ENCODE measurements around the gene AP3D1.
A peak's percentile ranks its signal among the peaks of the same experiment; 100 is the strongest.
"Not testable (repeated sequence)": the region's sequence is repeated elsewhere in the genome, so short reads cannot be mapped to it uniquely, and the experiment has no call there.

The AP3D1 gene

GRCh38 chr19:2108251-2109016, 42.9 kb downstream of the AP3D1 start:
- no peak for DNase-seq

- DNase-seq = no peak
Observed at GRCh38 chr19:2103045-2103707, 48.2 kb downstream of the AP3D1 start.

- no peak for DNase-seq
Observed at GRCh38 chr19:2101417-2102335, 49.7 kb downstream of the AP3D1 start.

GRCh38 chr19:2100719-2101061, 50.7 kb downstream of the AP3D1 start:
- DNase-seq = no peak

- DNase-seq = no peak
Observed at GRCh38 chr19:2099937-2100718, 51.2 kb downstream of the AP3D1 start.

GRCh38 chr19:2099054-2099501, 52.3 kb downstream of the AP3D1 start:
- DNase-seq = no peak

- DNase-seq = no peak
Observed at GRCh38 chr19:2097886-2098327, 53.5 kb downstream of the AP3D1 start.

GRCh38 chr19:2097203-2097885, 54.0 kb downstream of the AP3D1 start:
- peak; percentile 52 for DNase-seq

- peak; percentile 100 for DNase-seq
Observed at GRCh38 chr19:2096480-2097202, 54.7 kb downstream of the AP3D1 start, which contains the start of gene IZUMO4. Gene IZUMO4 (plus strand): TSS chr19:2096915. CDS start chr19:2096946, 31 bp downstream.

GRCh38 chr19:2096034-2096479, 55.3 kb downstream of the AP3D1 start, which contains the start of gene MOB3A:
Gene MOB3A (minus strand): TSS chr19:2096326. CDS start chr19:2078560, 17,766 bp downstream.
- peak; percentile 88 for DNase-seq

- not testable (repeated sequence) for DNase-seq
Observed at GRCh38 chr19:2091926-2092525, 59.3 kb downstream of the AP3D1 start.

- DNase-seq = no peak
Observed at GRCh38 chr19:2089727-2090053, 61.7 kb downstream of the AP3D1 start.

- DNase-seq = peak; percentile 29
Observed at GRCh38 chr19:2089001-2089711, 62.2 kb downstream of the AP3D1 start.

- DNase-seq = peak; percentile 32
Observed at GRCh38 chr19:2087621-2088100, 63.7 kb downstream of the AP3D1 start.

- peak; percentile 54 for DNase-seq
Observed at GRCh38 chr19:2086695-2087620, 64.4 kb downstream of the AP3D1 start.

- peak; percentile 96 for DNase-seq
Observed at GRCh38 chr19:2084993-2085720, 66.2 kb downstream of the AP3D1 start.

GRCh38 chr19:2083174-2083854, 68.1 kb downstream of the AP3D1 start:
- DNase-seq = peak; percentile 83
